H9 (cell line): ENCODE data around the gene KLHL13. TPM values are rescaled to one million over a fixed set of nuclear protein-coding genes. Genes with fewer than 3 reads are reported as not detected.

Experiments used
- DNase-seq: peaks from one replicate; pipeline ENCODE4 v3.0.0-alpha.2; 2017
- H2AFZ ChIP-seq: one replicate; pipeline ENCODE4 v1.6.1; 2013; ENCODE audit warnings: mild to moderate bottlenecking, low read length, control low read depth, moderate library complexity
- H2AK5ac ChIP-seq: 2 replicates; pipeline ENCODE4 v1.6.1; 2013; ENCODE audit warnings: low read length, control low read depth, mixed read lengths; ENCODE audit not compliant: insufficient read length
- H2BK120ac ChIP-seq: one replicate; pipeline ENCODE4 v1.6.1; 2013; ENCODE audit warnings: low read depth, mild to moderate bottlenecking, low read length, control low read depth, inconsistent platforms; ENCODE audit not compliant: poor library complexity, severe bottlenecking
- H2BK12ac ChIP-seq: 2 replicates; pipeline ENCODE4 v1.6.1; 2013; ENCODE audit warnings: low read length, control low read depth, mixed read lengths, low read depth; ENCODE audit not compliant: insufficient read length
- H2BK15ac ChIP-seq: 2 replicates; pipeline ENCODE4 v1.6.1; 2013; ENCODE audit warnings: low read depth, low read length, control low read depth
- H2BK20ac ChIP-seq: one replicate; pipeline ENCODE4 v1.6.1; 2013; ENCODE audit warnings: low read depth, mild to moderate bottlenecking, low read length, control low read depth, inconsistent platforms; ENCODE audit not compliant: poor library complexity, severe bottlenecking
- H2BK5ac ChIP-seq: 2 replicates; pipeline ENCODE4 v1.6.1; 2013; ENCODE audit warnings: low read length, control low read depth, mixed read lengths; ENCODE audit not compliant: insufficient read length
- H3K14ac ChIP-seq: 2 replicates; pipeline ENCODE4 v1.6.1; 2013; ENCODE audit warnings: low read length, control low read depth; ENCODE audit not compliant: insufficient read depth
- H3K18ac ChIP-seq: 2 replicates; pipeline ENCODE4 v1.6.1; 2013; ENCODE audit warnings: low read depth, mild to moderate bottlenecking, mixed read lengths, low read length, control low read depth; ENCODE audit not compliant: insufficient read length
- H3K23ac ChIP-seq: 2 replicates; pipeline ENCODE4 v1.6.1; 2013; ENCODE audit warnings: low read length, control low read depth, mixed read lengths, low read depth; ENCODE audit not compliant: insufficient read length
- H3K23me2 ChIP-seq: 2 replicates; pipeline ENCODE4 v1.6.1; 2013; ENCODE audit warnings: low read depth, mild to moderate bottlenecking, mixed read lengths, low read length, control low read depth; ENCODE audit not compliant: insufficient read length, poor library complexity, severe bottlenecking
- H3K27ac ChIP-seq: 2 replicates; pipeline ENCODE4 v1.5.1; 2013; ENCODE audit warnings: low read length, control low read depth, mixed read lengths, low read depth; ENCODE audit not compliant: insufficient read length
- H3K27me3 ChIP-seq: 2 replicates; pipeline ENCODE4 v1.6.1; 2013; ENCODE audit warnings: low read length, control low read depth, inconsistent platforms; ENCODE audit not compliant: insufficient read depth
- H3K4ac ChIP-seq: 2 replicates; pipeline ENCODE4 v1.6.1; 2013; ENCODE audit warnings: low read depth, mild to moderate bottlenecking, control low read depth, inconsistent platforms, low read length, moderate library complexity
- H3K4me1 ChIP-seq: 2 replicates; pipeline ENCODE4 v1.6.1; 2013; ENCODE audit warnings: low read length, control low read depth, inconsistent platforms; ENCODE audit not compliant: insufficient read depth
- H3K4me2 ChIP-seq: 2 replicates; pipeline ENCODE4 v1.6.1; 2013; ENCODE audit warnings: low read length, control low read depth, mixed read lengths; ENCODE audit not compliant: insufficient read length, insufficient read depth
- H3K56ac ChIP-seq: 2 replicates; pipeline ENCODE4 v1.6.1; 2013; ENCODE audit warnings: low read depth, mild to moderate bottlenecking, mixed read lengths, low read length, control low read depth; ENCODE audit not compliant: insufficient read length
- H3K79me1 ChIP-seq: 2 replicates; pipeline ENCODE4 v1.6.1; 2013; ENCODE audit warnings: low read depth, mild to moderate bottlenecking, moderate library complexity, low read length, control low read depth, inconsistent platforms; ENCODE audit not compliant: insufficient read depth, poor library complexity, severe bottlenecking
- H3K79me2 ChIP-seq: 2 replicates; pipeline ENCODE4 v1.6.1; 2013; ENCODE audit warnings: low read length, control low read depth, inconsistent platforms; ENCODE audit not compliant: insufficient read depth
- H3K9ac ChIP-seq: 2 replicates; pipeline ENCODE4 v1.6.1; 2013; ENCODE audit warnings: low read length, control low read depth, mixed read lengths; ENCODE audit not compliant: insufficient read length; ENCODE audit errors: extremely low read depth
- H3K9me3 ChIP-seq: one replicate; pipeline ENCODE4 v1.6.1; 2013; ENCODE audit warnings: low read depth, low read length, inconsistent platforms; ENCODE audit not compliant: control insufficient read depth
- H3T11ph ChIP-seq: one replicate; pipeline ENCODE4 v1.6.1; 2013; ENCODE audit warnings: mild to moderate bottlenecking, low read length, control low read depth, inconsistent platforms
- H4K20me1 ChIP-seq: one replicate; pipeline ENCODE4 v1.6.1; 2013; ENCODE audit not compliant: control insufficient read depth, insufficient read length, insufficient read depth
- H4K5ac ChIP-seq: 2 replicates; pipeline ENCODE4 v1.6.1; 2013; ENCODE audit warnings: low read depth, mild to moderate bottlenecking, mixed read lengths, low read length, control low read depth; ENCODE audit not compliant: insufficient read length
- H4K8ac ChIP-seq: replicated peaks from 2 replicates; pipeline ENCODE4 v1.6.1; 2013; ENCODE audit warnings: low read length, control low read depth, mixed read lengths, low read depth; ENCODE audit not compliant: insufficient read length
- H4K91ac ChIP-seq: 2 replicates; pipeline ENCODE4 v1.6.1; 2013; ENCODE audit warnings: low read depth, mild to moderate bottlenecking, moderate library complexity, mixed read lengths, low read length, control low read depth; ENCODE audit not compliant: insufficient read length
- H3K27ac Mint-ChIP-seq, 3 experiments: 2 replicates in 2 of 3; 3 replicates in 1 of 3; pipeline ENCODE4 v1.8.0; 2020 to 2021; ENCODE audit warnings: mixed read lengths in 3 of 3, mild to moderate bottlenecking in 1 of 3, moderate library complexity in 1 of 3
- H3K27me3 Mint-ChIP-seq: 2 replicates; pipeline ENCODE4 v1.8.0; 2021; ENCODE audit warnings: low read depth, mild to moderate bottlenecking, moderate library complexity, mixed read lengths
- H3K36me3 Mint-ChIP-seq, 3 experiments: 2 replicates in 2 of 3; 3 replicates in 1 of 3; pipeline ENCODE4 v1.8.0; 2020 to 2021; ENCODE audit warnings: low read depth in 3 of 3, mixed read lengths in 3 of 3; ENCODE audit not compliant: insufficient read depth in 1 of 3
- H3K4me1 Mint-ChIP-seq, 2 experiments: 2 replicates each; pipeline ENCODE4 v1.8.0; 2020; ENCODE audit warnings: mixed read lengths in 2 of 2
- H3K4me3 Mint-ChIP-seq, 2 experiments: 2 replicates in 1 of 2; 3 replicates in 1 of 2; pipeline ENCODE4 v1.8.0; 2020 to 2021; ENCODE audit warnings: mild to moderate bottlenecking in 2 of 2, mixed read lengths in 2 of 2, moderate library complexity in 1 of 2
- H3K9me3 Mint-ChIP-seq, 2 experiments: 2 replicates in 1 of 2; 3 replicates in 1 of 2; pipeline ENCODE4 v1.8.0; 2020; ENCODE audit warnings: mild to moderate bottlenecking in 2 of 2, mixed read lengths in 2 of 2, moderate library complexity in 1 of 2
- CTCF ChIP-seq: fragments of 200-600 bp; sonication (generic); conservative IDR thresholded peaks from 3 replicates; pipeline ENCODE4 v1.8.0; 2021; ENCODE audit warnings: antibody characterized with exemption, mild to moderate bottlenecking
- total RNA-seq: library from RNA; stranded (reverse); gene quantifications from 2 replicates; pipeline ENCODE4 v1.2.1, GENCODE V29; 2021

KLHL13 gene
- total RNA-seq, 1 experiment from 2014 or later: 4.1 TPM

- Histone ChIP-seq H3K9me3 (peaks cover 18% of the 10 kb centered on the region), H3K27ac (no peak overlapping the region), H3K4me1 (no peaks in the 10 kb centered on the region), H4K91ac (no peak overlapping the region), H4K20me1 (no peaks in the 10 kb centered on the region), H3K56ac (no peak overlapping the region), H3K14ac (no peak overlapping the region), H2BK20ac (no peak overlapping the region), H2BK15ac (no peak overlapping the region), H3K18ac (no peak overlapping the region), H4K5ac (no peak overlapping the region), H3K4me2 (no peak overlapping the region), H3K23me2 (no peaks in the 10 kb centered on the region), H3K9ac (no peak overlapping the region), H3K79me1 (no peaks in the 10 kb centered on the region), H2BK12ac (no peak overlapping the region), H3K23ac (no peak overlapping the region), H3T11ph (no peak overlapping the region), H3K4ac (no peak overlapping the region), H4K8ac (no peak overlapping the region), H2BK5ac (no peak overlapping the region), H3K27me3 (no peaks in the 10 kb centered on the region), H2AFZ (no peak overlapping the region), H2AK5ac (no peak overlapping the region), H3K79me2 (no peaks in the 10 kb centered on the region), H2BK120ac (no peak overlapping the region)
- Mint-ChIP-seq H3K27me3 (no peaks in the 10 kb centered on the region; the same call in 1 of the 2 replicates), H3K27ac (no peak overlapping the region), H3K36me3 (no peaks in the 10 kb centered on the region), H3K4me3 (no peak overlapping the region), H3K9me3 (peaks cover 2 to 40% of the 10 kb centered on the region in 2 experiments; a peak in 3 of 5 replicates), H3K4me1 (no peaks in the 10 kb centered on the region)
- TF ChIP-seq CTCF: no peak
- DNase-seq: no peak
Observed at GRCh38 chrX:118000518-118000917, 116.1 kb downstream of the KLHL13 start.
